HG03520 (cell line): ENCODE measurements around the gene OR5M3.

Experiments used
- ATAC-seq: cut with Tn5 transposase; IDR thresholded peaks from one replicate; pipeline ENCODE4 v1.9.1; 2021; ENCODE audit warnings: mild to moderate bottlenecking, moderate library complexity; ENCODE audit not compliant: unreplicated experiment

Gene OR5M3

DNA sequence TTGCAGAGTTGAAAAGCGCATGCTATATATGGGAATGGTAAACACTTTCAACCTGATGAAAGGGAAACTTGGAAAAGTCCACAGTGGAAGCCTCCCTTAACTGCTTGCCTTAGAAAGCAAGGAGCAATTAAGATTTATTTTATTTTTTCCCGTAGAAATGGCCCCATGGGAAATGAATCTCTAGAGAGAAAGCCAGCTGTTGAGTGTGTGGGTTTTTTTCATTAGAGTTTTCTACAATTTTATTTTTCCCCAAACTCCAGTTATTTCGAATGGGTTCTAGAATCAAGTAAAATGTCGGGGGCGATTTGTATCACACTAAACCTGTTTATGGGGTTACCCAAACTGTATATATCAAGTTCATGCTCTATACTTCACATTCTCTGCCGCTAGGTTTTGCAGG is at the start of gene OR5M3:
Gene OR5M3, minus strand, starts transcription at position 101 of the 400 bp plus-strand sequence. CDS start 2,855 bp downstream, outside the sequence.
- ATAC-seq, result no peak

DNA sequence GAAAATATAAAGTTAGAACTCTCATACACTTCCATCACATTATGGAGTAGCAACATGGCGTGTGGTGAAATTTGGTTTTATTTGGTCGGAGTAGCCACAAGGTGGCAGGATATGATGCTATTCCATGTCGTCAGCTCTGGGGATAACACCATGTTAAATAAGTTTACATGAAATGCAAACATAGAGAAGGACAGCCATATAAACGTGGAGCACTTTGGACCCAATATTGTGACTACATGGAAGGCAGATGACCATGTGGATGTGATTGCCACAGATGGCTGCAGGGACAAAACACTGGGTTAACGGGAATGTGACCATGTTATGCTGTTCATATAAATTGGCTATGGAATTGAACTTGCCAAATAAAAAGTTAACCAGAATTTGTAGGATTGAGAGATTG is 48.9 kb upstream of the OR5M3 start:
- ATAC-seq, result no peak

DNA sequence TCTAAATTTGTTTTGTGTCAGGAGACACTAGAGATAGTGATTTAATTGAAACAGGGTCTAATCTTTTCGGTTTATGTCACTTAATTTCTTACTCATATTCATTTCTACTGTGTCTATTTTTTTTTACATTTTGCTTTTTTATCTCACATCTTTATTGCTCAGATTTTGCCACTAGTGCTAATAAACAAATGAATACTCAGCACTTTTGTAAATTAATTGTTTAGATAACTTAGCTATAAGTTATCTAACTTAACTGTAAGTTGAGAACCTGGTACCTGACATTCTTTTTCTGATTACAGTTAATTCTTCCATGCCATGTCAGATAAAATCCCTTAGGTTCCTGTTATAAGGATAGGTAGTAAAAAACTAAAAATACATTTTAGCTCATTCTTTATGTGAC is 40.1 kb upstream of the OR5M3 start:
- ATAC-seq, result no peak

GRCh38 chr11:56509439-56509838 is 36.3 kb upstream of the OR5M3 start:
- ATAC-seq, result no peak

GRCh38 chr11:56497010-56497409 is 23.9 kb upstream of the OR5M3 start:
- no peak for ATAC-seq

DNA sequence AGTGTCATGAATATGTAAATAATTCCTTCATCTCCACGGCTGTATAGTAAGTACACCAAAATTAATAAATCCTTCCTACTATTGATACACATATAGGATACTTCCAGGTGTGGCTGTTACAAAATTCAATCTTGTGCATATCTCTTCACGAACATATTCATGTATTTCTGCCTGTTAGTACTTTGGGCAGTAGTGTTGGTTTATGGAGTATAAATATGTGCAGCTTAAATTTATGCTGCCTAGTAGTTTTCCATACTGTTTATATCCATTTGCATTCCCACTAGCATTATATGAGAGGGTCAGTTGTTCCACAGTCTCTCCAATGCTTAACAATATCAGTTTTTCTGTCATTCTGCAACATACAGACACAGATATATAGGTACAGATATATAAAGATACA is 22.0 kb upstream of the OR5M3 start:
- ATAC-seq, result no peak

DNA sequence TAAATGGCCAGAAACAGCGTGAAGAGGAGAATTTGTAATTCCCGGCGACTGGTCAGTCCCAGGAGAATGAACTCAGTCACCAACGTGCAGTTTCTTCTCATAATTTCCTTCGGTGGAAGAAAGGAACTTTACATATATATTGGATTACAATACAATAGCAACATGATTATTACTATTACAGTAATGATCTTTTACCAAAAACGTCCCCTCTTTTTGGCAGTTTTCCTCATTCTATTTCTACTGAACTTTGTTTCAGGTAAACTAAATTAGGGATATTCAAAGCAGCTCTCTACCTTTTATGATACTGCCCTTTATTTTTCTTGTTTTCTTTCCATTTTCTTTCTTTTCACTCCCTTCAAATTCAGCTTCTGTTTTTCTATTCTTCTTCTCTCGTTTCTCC is 18.1 kb upstream of the OR5M3 start, which contains the start of gene OR5M8:
Gene OR5M8, minus strand, starts transcription at position 101 of the 400 bp plus-strand sequence. Its CDS starts 0 bp downstream, at position 101.
- no peak for ATAC-seq

DNA sequence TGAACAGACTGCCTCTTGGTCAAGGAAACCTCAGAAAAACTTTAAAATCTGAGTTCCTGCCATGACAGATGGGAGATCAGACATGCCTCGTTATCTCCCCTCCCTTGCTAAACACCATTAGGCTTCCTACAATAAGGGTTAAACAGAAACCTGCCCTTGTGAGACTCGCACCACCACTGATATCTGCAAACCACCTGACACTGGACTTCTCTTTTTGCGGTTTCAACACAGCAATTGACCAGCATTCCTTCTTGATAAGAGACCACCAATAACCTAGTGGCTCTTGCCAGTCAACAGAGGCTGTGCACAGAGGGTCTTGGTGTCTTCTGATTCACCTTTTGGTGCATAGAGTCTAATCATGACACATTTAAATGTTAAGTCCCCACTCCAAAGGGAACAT is 13.6 kb upstream of the OR5M3 start:
- no peak for ATAC-seq

DNA sequence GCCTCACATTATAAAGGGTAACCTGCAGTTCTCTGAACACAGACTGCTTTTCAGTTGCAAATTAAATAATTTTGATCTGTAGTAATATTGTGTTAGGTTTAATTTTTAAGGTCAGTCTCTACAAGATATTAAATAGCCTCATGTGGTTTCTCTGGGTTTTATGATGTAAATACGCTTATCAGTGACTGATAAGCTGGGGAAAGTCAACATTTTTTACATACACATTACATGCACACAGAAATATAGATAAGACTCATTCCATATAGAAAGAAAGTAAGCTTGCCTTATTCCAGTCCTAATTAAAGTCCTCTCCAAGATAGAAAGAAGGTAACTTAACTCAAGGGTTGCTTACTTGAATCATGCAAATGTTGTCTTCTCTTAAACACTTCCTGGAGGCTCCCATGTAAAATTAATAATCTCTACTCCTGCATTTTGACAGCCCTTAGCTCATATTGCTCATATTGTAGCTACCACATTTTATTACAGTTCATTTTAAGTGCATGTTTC is 1.6 kb upstream of the OR5M3 start:
- no peak for ATAC-seq

DNA sequence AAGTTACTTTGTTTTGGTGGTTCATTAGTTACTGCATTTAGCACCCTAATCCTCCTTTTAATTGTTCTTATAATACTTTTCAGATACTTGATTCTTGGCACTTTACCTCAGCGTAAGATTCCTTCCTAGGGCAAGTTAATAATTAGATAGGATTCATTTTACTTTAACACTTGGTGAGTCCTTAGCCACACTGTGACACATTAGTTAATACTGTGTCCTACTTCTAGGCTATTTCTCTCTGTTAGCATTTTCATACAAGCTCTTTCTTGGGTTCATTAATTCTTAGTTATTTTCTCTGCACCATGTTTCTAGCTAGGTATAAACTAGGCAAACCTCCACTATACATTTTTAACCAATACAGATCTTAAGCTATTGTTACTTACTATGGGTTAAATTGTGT is 16.1 kb downstream of the OR5M3 start:
- no peak for ATAC-seq

- ATAC-seq, result no peak
These were observed 19.6 kb downstream of the OR5M3 start for GRCh38 chr11:56453521-56453920.
